OCI-LY1 (cell line): ENCODE data around the gene NDUFS7.

Experiments
- CTCF ChIP-seq: fragments of 200-600 bp; sonication (generic), shearing (Covaris generic); IDR thresholded peaks from 2 replicates; pipeline ENCODE4 v1.5.1; 2017; ENCODE audit warnings: mild to moderate bottlenecking, antibody characterized with exemption, low read length, moderate library complexity, mixed read lengths
- EZH2 ChIP-seq: fragments of 200-600 bp; sonication (generic), shearing (Covaris generic); IDR thresholded peaks from 2 replicates; pipeline ENCODE4 v1.8.0; 2017; ENCODE audit warnings: borderline replicate concordance, mixed run types, mild to moderate bottlenecking, antibody characterized with exemption, low read length, moderate library complexity, mixed read lengths

GRCh38 chr19:1410136-1410786 lies 26.6 kb downstream of the NDUFS7 start:
- TF ChIP-seq CTCF (no peak), EZH2 (no peak)
